Left ventricle myocardium inferior (tissue), 1 donor: ENCODE measurements around the gene SLC6A5. TPM values are rescaled to one million over a fixed set of nuclear protein-coding genes. Genes with fewer than 3 reads are reported as not detected.
A peak's percentile ranks its signal among the peaks of the same experiment; 100 is the strongest.

Experiments
- DNase-seq: peaks from one replicate; pipeline ENCODE4 v3.0.0-alpha.2; 2020
- H3K27ac ChIP-seq: fragments of 200-600 bp; replicated peaks from 2 replicates; pipeline ENCODE4 v1.8.0; 2021
- H3K27me3 ChIP-seq: fragments of 200-600 bp; 2 replicates; pipeline ENCODE4 v1.8.0; 2021; ENCODE audit warnings: low read depth
- H3K36me3 ChIP-seq: fragments of 200-600 bp; 2 replicates; pipeline ENCODE4 v1.8.0; 2021
- H3K4me1 ChIP-seq: fragments of 200-600 bp; 2 replicates; pipeline ENCODE4 v1.8.0; 2021
- H3K4me3 ChIP-seq: fragments of 200-600 bp; 2 replicates; pipeline ENCODE4 v1.8.0; 2021; ENCODE audit warnings: mild to moderate bottlenecking, moderate library complexity
- H3K9me3 ChIP-seq: fragments of 200-600 bp; replicated peaks from 2 replicates; pipeline ENCODE4 v1.8.0; 2021
- CTCF ChIP-seq: fragments of 200-600 bp; IDR thresholded peaks from 2 replicates; pipeline ENCODE4 v1.8.0; 2021; ENCODE audit warnings: antibody characterized with exemption, mild to moderate bottlenecking, borderline replicate concordance
- intact Hi-C: fragments of 100-400 bp; cut with micrococcal nuclease; formaldehyde crosslinking; loops from one replicate; pipeline ENCODE4 v1.11.0; 2022
- total RNA-seq: library from RNA; stranded (reverse); fragmentation: NEBNext Ultra II Directional; extraction: Animal tissue kit (Norgen Biotek cat#: 25700); gene quantifications from one replicate; pipeline ENCODE4 v1.2.1, GENCODE V29; 2021
- donor health status: DM: no; HTN: yes; CAD: no; lungs with severe emphysema.

The SLC6A5 gene
- total RNA-seq, 1 donor from 2014 or later: not detected

- H3K36me3 ChIP-seq: no peaks in the 10 kb centered on the region
- H3K9me3 ChIP-seq: no peaks in the 10 kb centered on the region
- peak overlapping the region; percentile 42 for H3K4me3 ChIP-seq
- peaks cover 100% of the 10 kb centered on the region for H3K27me3 ChIP-seq
- intact Hi-C loops: no loop called here
- no peak overlapping the region for H3K27ac ChIP-seq
- peaks cover 14% of the 10 kb centered on the region for H3K4me1 ChIP-seq
- no peak for TF ChIP-seq CTCF
- DNase-seq: no peak
Observed at GRCh38 chr11:20597680-20598484, 1.5 kb upstream of the SLC6A5 start.

GRCh38 chr11:20598492-20598891 lies 916 bp upstream of the SLC6A5 start:
- no peak for TF ChIP-seq CTCF
- Histone ChIP-seq H3K4me1 (peaks cover 14% of the 10 kb centered on the region), H3K27ac (no peak overlapping the region), H3K36me3 (no peaks in the 10 kb centered on the region), H3K4me3 (no peak overlapping the region), H3K27me3 (peaks cover 100% of the 10 kb centered on the region), H3K9me3 (no peaks in the 10 kb centered on the region)
- intact Hi-C loops: no loop called here
- DNase-seq: no peak

GRCh38 chr11:20600020-20600346 lies 575 bp downstream of the SLC6A5 start:
- H3K9me3 ChIP-seq: no peaks in the 10 kb centered on the region
- H3K4me1 ChIP-seq: peaks cover 14% of the 10 kb centered on the region
- H3K4me3 ChIP-seq: no peak overlapping the region
- no peak for DNase-seq
- H3K36me3 ChIP-seq: no peaks in the 10 kb centered on the region
- H3K27ac ChIP-seq: no peak overlapping the region
- intact Hi-C loops: loop anchor here (10.0 kb wide), 1 partner anchor 205 kb away; no protein-coding TSS in a partner anchor
- peaks cover 100% of the 10 kb centered on the region for H3K27me3 ChIP-seq
- TF ChIP-seq CTCF: no peak

GRCh38 chr11:20600551-20600950 lies 1.1 kb downstream of the SLC6A5 start:
- peaks cover 14% of the 10 kb centered on the region for H3K4me1 ChIP-seq
- intact Hi-C loops: loop anchor here (10.0 kb wide), 1 partner anchor 206 kb away; no protein-coding TSS in a partner anchor
- no peak overlapping the region for H3K27ac ChIP-seq
- no peak for DNase-seq
- H3K27me3 ChIP-seq: peaks cover 100% of the 10 kb centered on the region
- TF ChIP-seq CTCF: no peak
- no peak overlapping the region for H3K4me3 ChIP-seq
- H3K36me3 ChIP-seq: no peaks in the 10 kb centered on the region
- no peaks in the 10 kb centered on the region for H3K9me3 ChIP-seq

GRCh38 chr11:20601221-20601914 lies 2.0 kb downstream of the SLC6A5 start:
- H3K36me3 ChIP-seq: no peaks in the 10 kb centered on the region
- DNase-seq: no peak
- H3K4me3 ChIP-seq: no peak overlapping the region
- no peak overlapping the region for H3K27ac ChIP-seq
- intact Hi-C loops: loop anchor here (10.0 kb wide), 1 partner anchor 207 kb away; no protein-coding TSS in a partner anchor
- peaks cover 100% of the 10 kb centered on the region for H3K27me3 ChIP-seq
- H3K4me1 ChIP-seq: peaks cover 13% of the 10 kb centered on the region
- TF ChIP-seq CTCF: no peak
- no peaks in the 10 kb centered on the region for H3K9me3 ChIP-seq
